Natural killer cell treated with Interleukin-12 subunit alpha and Interleukin-12 subunit beta and Interleukin-15 and Interleukin-18, amount 100 ng/mL, for 72 hours (primary cell): ENCODE measurements around the gene TIMM22. TPM values are rescaled to one million over a fixed set of nuclear protein-coding genes. Genes with fewer than 3 reads are reported as not detected.

Experiments
- ATAC-seq, 2 donors: fragments of 150-1000 bp; cut with Tn5 transposase in 1 of 2; sonication (Bioruptor Pico), chemical (Tn5 transposase) in 1 of 2; 2 replicates each; pipeline ENCODE4 v1.10.0; 2021
- DNase-seq: peaks from one replicate; pipeline ENCODE4 v3.0.0; 2022; ENCODE audit warnings: low spot score
- H3K27ac Mint-ChIP-seq, 2 donors: 1 replicate in 1 of 2; 2 replicates in 1 of 2; pipeline ENCODE4 v1.8.0; 2022; ENCODE audit warnings: mixed read lengths in 2 of 2, mild to moderate bottlenecking in 1 of 2, moderate library complexity in 1 of 2
- H3K27me3 Mint-ChIP-seq, 2 donors: 1 replicate in 1 of 2; 2 replicates in 1 of 2; pipeline ENCODE4 v1.8.0; 2022; ENCODE audit warnings: mixed read lengths in 2 of 2
- H3K36me3 Mint-ChIP-seq: one replicate; pipeline ENCODE4 v1.8.0; 2022; ENCODE audit warnings: mixed read lengths
- H3K4me1 Mint-ChIP-seq, 2 donors: 1 replicate in 1 of 2; 2 replicates in 1 of 2; pipeline ENCODE4 v1.8.0; 2022; ENCODE audit warnings: low read depth in 2 of 2, mixed read lengths in 2 of 2, mild to moderate bottlenecking in 1 of 2
- H3K4me3 Mint-ChIP-seq: one replicate; pipeline ENCODE4 v1.8.0; 2022; ENCODE audit warnings: mixed read lengths
- H3K9me3 Mint-ChIP-seq: 2 replicates; pipeline ENCODE4 v1.8.0; 2022; ENCODE audit warnings: mixed read lengths
- total RNA-seq, 2 donors: library from RNA; stranded (reverse); gene quantifications; one replicate each; pipeline ENCODE4 v1.2.3, GENCODE V29; 2022

TIMM22 gene
- total RNA-seq, 2 donors from 2014 or later: 12.7 to 19.8 TPM

DNA sequence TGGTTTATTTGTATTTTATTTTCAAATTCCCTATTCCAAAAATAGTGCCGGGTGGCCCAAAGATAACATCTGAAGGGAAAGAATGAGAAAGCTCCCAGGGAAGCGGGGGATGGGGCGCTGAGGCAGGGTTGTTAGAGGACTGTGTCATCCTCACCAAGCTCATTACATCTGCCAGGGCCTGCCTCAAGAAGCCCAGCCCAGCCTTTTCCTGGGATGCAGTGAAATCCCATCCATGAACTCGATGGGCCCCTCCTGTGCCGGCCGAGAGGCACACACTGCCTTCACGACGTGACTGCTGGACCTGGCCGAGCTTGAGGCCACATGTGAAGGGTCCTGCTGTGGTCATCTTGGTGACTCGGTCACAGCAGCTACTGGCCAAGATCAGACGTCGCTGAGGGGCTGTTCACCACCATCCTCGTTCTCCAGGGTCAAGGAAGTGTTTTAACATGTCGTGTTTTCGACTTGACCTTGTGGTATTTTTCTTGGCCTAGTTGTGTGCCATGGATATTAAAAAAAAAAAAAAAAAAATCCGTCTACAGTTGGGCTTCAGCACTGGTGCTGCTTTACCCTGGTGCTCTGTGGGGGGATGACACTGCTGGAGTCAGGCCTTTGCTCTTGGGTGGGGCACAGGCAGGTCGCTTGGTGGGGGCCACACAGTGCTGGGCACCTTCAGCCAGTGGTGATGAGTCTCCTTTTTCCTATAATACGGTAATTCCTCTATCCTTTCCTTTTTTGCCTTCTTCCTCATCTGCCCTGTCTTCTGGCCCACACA is 4.9 kb downstream of the TIMM22 start:
- Mint-ChIP-seq H3K36me3 (peaks cover 12% of the 10 kb centered on the region), H3K27ac (no peak overlapping the region), H3K4me3 (no peak overlapping the region), H3K27me3 (no peaks in the 10 kb centered on the region), H3K4me1 (peaks cover 30 to 33% of the 10 kb centered on the region in 2 donors), H3K9me3 (no peaks in the 10 kb centered on the region)
- DNase-seq (no peak), ATAC-seq (no peak)

DNA sequence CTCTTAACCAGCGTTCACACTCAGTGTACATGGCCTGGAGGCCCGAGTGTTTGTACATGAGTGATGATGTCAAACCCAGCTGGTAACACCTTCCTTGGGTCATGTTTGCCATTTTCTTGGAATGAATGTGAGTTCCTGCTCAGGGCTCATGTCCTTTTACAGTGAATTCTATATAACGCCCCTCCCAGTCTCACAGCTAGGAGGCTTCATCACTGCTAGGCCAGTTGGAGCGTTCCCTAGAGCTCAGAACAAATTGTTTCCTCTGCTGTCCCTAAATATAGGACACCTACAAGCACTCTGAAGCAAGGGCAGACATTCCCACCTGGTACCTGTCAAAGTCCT is 5.5 kb downstream of the TIMM22 start:
- Mint-ChIP-seq H3K36me3 (peaks cover 12% of the 10 kb centered on the region), H3K9me3 (no peaks in the 10 kb centered on the region), H3K4me3 (no peak overlapping the region), H3K27ac (no peak overlapping the region), H3K27me3 (no peaks in the 10 kb centered on the region), H3K4me1 (peaks cover 27 to 30% of the 10 kb centered on the region in 2 donors)
- no peak for ATAC-seq
- no peak for DNase-seq

DNA sequence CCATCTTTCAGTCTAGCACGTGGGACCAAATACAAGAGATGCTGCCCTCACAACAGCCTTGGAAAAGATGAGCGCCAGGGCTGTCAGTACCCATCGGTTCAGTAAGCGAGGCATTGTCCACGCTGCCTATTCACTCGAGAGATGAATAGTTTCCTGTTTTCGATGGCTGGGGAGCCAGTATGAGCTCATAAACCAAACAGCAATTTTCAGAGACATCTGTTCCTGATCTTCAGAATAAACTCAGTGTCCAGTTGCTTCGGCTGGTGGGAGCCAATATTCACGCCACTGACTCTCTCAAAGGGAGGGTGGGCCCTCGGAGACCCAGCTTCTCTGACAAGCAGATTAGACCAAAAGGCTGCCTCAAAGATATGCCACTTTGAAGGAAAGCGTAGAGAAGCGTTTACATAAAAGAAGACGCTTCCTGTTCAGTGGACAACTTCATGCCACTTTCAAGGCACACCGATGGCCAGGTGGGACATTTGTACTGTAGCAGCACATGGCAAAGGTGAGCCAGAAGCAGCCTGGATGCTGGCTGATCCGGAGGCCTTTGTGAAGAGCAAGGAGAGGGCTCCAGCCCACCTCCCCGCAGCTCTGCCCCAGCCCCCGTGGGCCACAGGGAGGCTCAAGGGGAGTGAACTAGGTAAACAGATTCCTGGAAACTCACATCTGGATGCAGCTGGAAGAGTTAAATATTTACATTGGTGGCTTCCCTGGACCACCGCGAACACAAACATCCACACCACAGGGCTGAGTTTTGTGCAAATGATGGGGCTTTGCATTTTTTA is 6.0 kb downstream of the TIMM22 start:
- ATAC-seq (no peak), DNase-seq (no peak)
- no peak overlapping the region for H3K27ac Mint-ChIP-seq
- no peaks in the 10 kb centered on the region for H3K27me3 Mint-ChIP-seq
- no peaks in the 10 kb centered on the region for H3K9me3 Mint-ChIP-seq
- H3K36me3 Mint-ChIP-seq: peaks cover 12% of the 10 kb centered on the region
- no peak overlapping the region for H3K4me3 Mint-ChIP-seq
- H3K4me1 Mint-ChIP-seq: peaks cover 23 to 27% of the 10 kb centered on the region in 2 donors

DNA sequence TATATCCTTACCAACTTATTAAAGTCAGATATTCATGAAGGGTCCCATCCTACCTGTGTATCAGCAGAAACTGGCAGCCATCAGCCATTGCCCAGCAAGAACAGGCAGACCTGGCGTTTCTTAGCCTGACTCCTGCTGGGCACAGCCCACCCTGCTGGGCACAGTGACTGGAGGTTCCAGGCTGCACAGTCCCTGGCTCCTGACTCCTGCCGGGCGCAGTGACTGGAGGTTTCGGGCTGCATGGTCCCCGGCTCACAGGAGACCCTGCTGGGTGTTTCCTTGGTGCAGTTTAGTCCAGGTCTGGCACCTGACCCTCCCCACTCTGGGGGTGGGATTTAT is 6.7 kb downstream of the TIMM22 start:
- ATAC-seq: no peak
- Mint-ChIP-seq H3K4me1 (peaks cover 16 to 21% of the 10 kb centered on the region in 2 donors), H3K36me3 (peaks cover 12% of the 10 kb centered on the region), H3K27me3 (no peaks in the 10 kb centered on the region), H3K9me3 (no peaks in the 10 kb centered on the region), H3K27ac (no peak overlapping the region), H3K4me3 (no peak overlapping the region)
- no peak for DNase-seq

DNA sequence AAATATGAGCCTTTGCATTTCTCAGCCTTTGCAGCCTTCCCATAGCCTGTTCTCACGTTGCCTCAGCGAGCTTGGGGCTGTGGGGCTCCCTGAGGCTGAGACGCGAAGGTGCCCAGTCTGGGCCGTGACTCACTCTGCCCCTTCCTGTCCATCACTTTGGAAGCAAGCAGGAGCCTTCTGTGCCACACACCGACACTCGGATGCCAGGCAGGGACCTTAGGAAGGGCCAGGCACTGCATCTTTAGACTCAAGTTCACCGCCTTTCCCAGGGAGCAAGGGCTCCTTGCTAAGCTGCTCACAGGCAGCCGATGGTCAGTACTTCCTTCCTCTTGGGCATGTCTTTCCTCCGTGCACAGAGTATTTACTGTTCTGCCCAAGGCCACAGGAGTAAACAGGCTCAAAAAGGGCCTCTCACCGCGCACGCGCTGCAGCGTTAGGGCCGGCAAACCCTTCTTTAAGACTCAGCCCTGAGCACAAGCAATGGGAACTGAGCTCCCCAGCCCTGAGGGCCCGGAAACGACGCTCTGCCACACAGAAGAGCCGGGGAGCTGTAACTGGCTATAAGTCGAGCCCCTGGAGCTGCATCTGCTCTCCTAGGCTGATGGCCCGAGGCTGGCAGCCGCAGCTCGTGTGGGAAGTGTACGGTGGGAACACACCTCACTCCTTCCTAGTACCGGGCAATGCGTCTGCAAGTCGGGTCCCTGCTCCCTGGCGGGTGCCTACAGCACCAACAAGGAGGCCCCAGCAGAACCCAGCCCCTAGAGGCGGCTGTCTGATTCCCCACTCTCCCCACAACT is 7.2 kb downstream of the TIMM22 start:
- DNase-seq: no peak
- H3K27ac Mint-ChIP-seq: no peak overlapping the region
- no peaks in the 10 kb centered on the region for H3K27me3 Mint-ChIP-seq
- no peak overlapping the region for H3K4me3 Mint-ChIP-seq
- no peak for ATAC-seq
- H3K9me3 Mint-ChIP-seq: no peaks in the 10 kb centered on the region
- peaks cover 12 to 18% of the 10 kb centered on the region in 2 donors for H3K4me1 Mint-ChIP-seq
- peaks cover 12% of the 10 kb centered on the region for H3K36me3 Mint-ChIP-seq

DNA sequence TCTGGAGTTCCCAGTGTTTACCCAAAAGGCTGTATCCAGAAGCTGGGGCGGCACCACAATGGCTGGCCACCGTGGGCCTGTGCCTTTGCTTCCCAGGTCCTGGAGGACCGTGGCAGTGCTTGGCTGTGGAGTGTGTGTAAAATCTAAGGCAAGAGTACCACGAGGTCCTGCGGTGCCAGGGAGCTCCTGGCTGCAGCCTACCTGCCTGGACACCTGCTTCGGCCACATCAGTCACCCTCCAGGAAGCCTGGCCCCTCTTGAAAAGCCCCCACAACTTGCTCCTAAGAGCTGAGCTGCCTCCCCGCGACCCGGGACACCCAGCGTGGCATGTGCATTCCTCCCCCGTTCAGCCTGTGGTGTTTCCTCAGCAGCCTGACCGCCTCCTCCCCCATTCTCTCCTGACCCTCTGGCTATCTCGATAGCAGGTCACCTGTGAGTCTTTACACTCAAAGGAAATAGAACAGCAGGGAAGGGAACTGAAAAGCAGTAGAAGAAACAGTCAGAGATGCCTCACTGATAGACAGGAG is 7.9 kb downstream of the TIMM22 start:
- H3K36me3 Mint-ChIP-seq: peaks cover 12% of the 10 kb centered on the region
- H3K4me1 Mint-ChIP-seq: peaks cover 9 to 14% of the 10 kb centered on the region in 2 donors
- H3K27ac Mint-ChIP-seq: no peak overlapping the region
- ATAC-seq (no peak), DNase-seq (no peak)
- H3K9me3 Mint-ChIP-seq: no peaks in the 10 kb centered on the region
- H3K4me3 Mint-ChIP-seq: no peak overlapping the region
- H3K27me3 Mint-ChIP-seq: no peaks in the 10 kb centered on the region

DNA sequence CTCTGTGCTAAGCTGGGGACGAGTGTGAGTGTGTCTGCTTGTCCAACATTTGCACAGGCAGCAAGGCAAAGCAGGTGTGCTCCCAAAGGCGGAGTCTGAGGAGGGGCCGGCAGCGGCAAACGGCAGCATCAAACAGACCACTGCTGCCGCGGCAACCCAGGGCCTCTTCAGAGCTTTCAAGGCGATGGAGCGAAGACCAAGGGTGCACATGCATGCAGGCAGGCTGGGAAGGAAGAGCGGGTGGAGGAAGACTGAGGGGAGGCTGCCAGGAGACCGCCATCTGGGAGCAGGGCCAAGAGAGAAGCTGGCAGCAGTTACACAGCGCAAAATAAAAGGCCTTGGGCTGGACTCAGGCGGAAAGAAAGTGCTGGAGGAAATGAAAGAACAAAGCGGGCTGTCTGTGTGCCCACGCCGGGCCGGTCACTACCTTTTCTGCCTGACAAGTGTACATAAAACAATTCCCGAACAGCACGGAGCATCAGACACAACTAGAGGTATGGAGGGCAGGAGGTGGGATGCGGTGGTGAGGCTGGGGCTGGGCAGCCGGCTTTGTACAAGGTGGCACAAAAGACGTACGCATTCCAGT is 8.5 kb downstream of the TIMM22 start:
- ATAC-seq (no peak), DNase-seq (no peak)
- no peak overlapping the region for H3K27ac Mint-ChIP-seq
- no peak overlapping the region for H3K4me3 Mint-ChIP-seq
- H3K27me3 Mint-ChIP-seq: no peaks in the 10 kb centered on the region
- peaks cover 9 to 11% of the 10 kb centered on the region in 2 donors for H3K4me1 Mint-ChIP-seq
- H3K36me3 Mint-ChIP-seq: peaks cover 9% of the 10 kb centered on the region
- H3K9me3 Mint-ChIP-seq: no peaks in the 10 kb centered on the region

DNA sequence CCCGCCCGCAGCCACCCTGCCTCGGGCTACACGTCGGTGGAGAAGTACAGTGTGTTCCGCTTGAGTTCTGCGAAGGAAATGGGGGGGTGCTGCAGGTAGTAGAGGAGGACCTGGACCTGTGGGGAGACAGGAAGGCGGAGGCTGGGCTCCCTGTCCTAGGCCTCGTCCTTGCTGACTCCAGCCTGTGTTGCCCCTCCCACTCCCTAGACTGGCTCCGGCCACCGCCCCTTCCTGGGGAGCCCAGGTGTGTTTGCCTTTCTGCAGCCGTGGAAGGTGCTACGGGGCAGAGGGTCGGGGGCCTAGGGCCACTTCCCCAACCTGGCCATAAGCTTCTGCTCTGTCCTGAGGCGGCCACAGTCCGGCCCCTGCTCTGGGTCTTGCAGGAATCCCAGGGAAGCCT is 9.1 kb downstream of the TIMM22 start:
- no peaks in the 10 kb centered on the region for H3K9me3 Mint-ChIP-seq
- H3K4me3 Mint-ChIP-seq: no peak overlapping the region
- no peak overlapping the region for H3K27ac Mint-ChIP-seq
- ATAC-seq: no peak
- peaks cover 9% of the 10 kb centered on the region in 2 donors for H3K4me1 Mint-ChIP-seq
- H3K27me3 Mint-ChIP-seq: no peaks in the 10 kb centered on the region
- H3K36me3 Mint-ChIP-seq: peaks cover 6% of the 10 kb centered on the region
- no peak for DNase-seq

DNA sequence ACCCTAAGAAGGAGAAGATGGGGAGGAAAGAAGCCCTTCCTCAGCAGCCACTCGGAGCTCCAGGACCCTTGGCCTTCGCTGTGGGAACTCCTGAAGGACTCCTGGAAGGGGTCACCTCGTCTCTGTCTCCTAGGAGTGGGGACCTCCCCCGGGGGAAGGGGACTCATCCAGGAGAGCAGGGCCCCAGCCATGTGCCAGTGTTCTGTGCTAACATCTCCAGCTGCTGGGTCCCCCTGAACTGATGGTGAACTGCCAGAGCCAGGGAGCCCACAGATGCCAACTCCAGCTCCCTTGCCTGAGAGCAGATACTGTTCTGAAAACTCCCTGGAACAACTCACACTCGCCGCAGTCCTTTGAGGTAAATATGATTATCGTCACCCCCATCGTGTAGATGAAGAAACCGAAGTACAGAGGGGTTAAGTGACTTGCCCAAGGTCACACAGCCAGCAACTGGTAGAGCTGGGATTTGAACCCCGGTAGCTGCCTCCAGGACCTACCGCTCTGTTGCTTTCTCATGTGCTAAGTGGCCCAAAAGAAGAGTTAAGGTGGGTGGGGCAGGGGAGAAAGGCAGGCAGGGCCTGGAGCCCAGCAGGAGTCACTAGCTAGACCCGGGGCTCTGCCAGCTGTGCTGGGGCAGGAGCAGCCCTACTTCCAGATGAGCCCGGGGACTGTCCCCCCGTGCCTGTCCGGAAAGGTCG is 10.5 kb downstream of the TIMM22 start:
- Mint-ChIP-seq H3K27ac (no peak overlapping the region), H3K36me3 (peaks cover under 1% of the 10 kb centered on the region), H3K4me3 (no peak overlapping the region), H3K27me3 (no peaks in the 10 kb centered on the region), H3K4me1 (peaks cover 5 to 6% of the 10 kb centered on the region in 2 donors), H3K9me3 (no peaks in the 10 kb centered on the region)
- no peak for DNase-seq
- ATAC-seq: no peak

DNA sequence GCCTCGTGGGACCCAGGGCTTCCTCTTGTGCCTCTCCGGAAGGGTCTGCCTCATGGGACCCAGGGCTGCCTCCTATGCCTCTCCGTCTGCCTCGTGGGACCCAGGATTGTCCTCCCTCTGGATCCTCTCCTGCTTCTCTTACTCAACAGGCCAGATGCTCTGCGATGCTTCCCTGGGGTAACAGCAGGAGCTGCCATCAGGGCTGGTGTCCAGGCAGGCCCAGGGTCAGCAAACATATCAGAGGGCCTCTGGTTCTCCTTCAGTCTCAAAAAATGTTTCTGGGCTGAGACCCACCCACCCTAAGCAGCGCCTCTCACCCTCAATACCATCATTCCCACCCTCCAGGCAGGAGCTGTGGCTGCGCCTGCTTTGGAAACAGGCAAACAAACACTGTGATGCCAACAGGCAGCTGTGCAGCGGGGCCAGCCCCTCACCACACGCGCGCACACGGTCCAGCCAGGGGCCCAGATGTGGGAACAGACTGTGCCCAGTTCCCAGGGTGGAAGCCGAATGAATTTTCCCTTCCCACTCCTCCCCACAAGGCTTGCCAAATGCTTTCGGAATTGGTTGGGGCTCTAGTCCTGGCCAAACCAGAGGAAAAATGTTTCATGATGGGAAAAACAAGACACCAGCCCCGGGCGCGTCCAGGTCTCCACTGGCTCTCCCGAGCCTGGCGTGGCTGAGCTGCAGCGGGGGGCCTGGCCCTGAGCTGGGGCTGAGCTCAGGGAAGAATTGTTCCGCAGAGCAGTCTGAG is 11.3 kb downstream of the TIMM22 start:
- no peak for ATAC-seq
- Mint-ChIP-seq H3K27ac (no peak overlapping the region), H3K27me3 (no peaks in the 10 kb centered on the region), H3K36me3 (no peaks in the 10 kb centered on the region), H3K9me3 (no peaks in the 10 kb centered on the region), H3K4me3 (no peak overlapping the region), H3K4me1 (peaks cover 0 to 5% of the 10 kb centered on the region in 2 donors)
- DNase-seq: no peak

DNA sequence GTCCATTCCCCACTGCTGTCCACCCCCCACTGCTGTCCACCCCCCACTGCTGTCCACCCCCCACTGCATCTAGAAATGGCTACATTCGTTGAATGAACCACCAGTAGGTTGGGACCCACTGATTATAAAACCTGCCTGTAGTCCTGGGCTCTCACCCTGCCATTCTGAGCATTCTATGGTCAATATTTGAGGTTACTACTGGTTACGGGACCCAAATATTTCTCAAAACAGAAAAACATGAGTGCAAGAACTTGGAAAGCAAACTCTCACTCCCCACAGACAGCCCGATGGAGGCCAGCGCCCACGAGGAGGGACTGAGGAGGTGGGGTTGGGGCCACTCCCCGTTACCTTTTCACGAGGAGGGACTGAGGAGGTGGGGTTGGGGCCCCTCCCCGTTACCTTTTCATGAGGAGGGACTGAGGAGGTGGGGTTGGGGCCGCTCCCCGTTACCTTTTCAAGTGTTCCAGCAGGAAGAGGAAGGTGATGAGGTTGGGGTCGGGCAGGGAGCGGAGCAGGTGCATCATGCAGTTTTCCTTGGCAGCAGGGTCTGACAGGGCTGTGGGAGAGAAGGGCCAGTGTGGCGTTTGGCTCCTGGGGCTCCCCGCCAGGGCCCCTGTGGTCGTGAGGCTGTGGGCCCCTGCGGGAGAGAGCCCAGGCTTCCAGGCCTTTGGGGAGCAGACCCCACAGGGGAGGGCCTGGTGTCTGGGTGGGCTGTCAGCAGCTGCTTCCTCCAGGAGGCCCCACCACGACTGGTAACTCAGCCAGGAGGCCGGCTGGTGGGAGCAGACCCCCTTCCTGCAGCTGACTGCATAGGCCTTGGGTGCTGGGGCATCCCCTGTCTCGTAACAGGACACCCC is 12.5 kb downstream of the TIMM22 start:
- Mint-ChIP-seq H3K9me3 (no peaks in the 10 kb centered on the region), H3K4me3 (no peak overlapping the region), H3K36me3 (no peaks in the 10 kb centered on the region)

DNA sequence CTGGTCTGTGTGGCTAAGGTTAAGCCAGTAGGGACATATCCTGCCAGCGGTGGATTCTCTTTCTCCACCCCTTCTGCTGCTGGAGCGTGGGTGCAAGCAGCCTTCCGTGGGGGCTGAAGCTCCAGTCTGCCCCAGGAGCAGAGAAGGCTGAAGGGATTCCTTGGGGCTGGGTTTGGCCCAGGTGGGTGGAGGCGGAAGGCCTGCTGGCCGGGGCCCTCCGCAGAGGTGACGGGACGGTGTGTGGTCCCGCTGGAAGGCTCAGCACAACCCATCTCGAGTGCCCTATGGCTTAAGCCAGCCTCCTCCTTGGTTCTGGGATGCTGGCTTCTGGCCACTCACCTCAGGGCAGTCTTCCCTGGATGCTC is 13.1 kb downstream of the TIMM22 start:
- Mint-ChIP-seq H3K36me3 (no peaks in the 10 kb centered on the region), H3K4me1 (peaks cover 0 to 3% of the 10 kb centered on the region in 2 donors)
- no peak for ATAC-seq

More for the DNA sequence above, 12.5 kb downstream of the TIMM22 start:
- no peak overlapping the region for H3K27ac Mint-ChIP-seq
- ATAC-seq (no peak), DNase-seq (no peak)
- no peaks in the 10 kb centered on the region for H3K27me3 Mint-ChIP-seq
- H3K4me1 Mint-ChIP-seq: peaks cover 0 to 5% of the 10 kb centered on the region in 2 donors

More for the DNA sequence above, 13.1 kb downstream of the TIMM22 start:
- H3K9me3 Mint-ChIP-seq: no peaks in the 10 kb centered on the region
- H3K4me3 Mint-ChIP-seq: no peak overlapping the region
- DNase-seq: no peak
- H3K27me3 Mint-ChIP-seq: no peaks in the 10 kb centered on the region
- H3K27ac Mint-ChIP-seq: no peak overlapping the region
